HG02759 (cell line): ENCODE measurements around the gene GLYR1.
"Not testable (repeated sequence)": the region's sequence is repeated elsewhere in the genome, so short reads cannot be mapped to it uniquely, and the experiment has no call there.

Experiments
- ATAC-seq: cut with Tn5 transposase; IDR thresholded peaks from one replicate; pipeline ENCODE4 v1.9.1; 2021; ENCODE audit warnings: mild to moderate bottlenecking, moderate library complexity; ENCODE audit not compliant: unreplicated experiment

Gene GLYR1

GRCh38 chr16:4846901-4847773, at the start of gene GLYR1, which contains the start of gene UBN1:
Gene GLYR1, minus strand, starts transcription at chr16:4847288. Its CDS starts 23 bp downstream, at chr16:4847265.
Gene UBN1, plus strand, starts transcription at chr16:4847481. Its CDS starts 5,437 bp downstream, at chr16:4852918.
- peak; percentile 89 for ATAC-seq

GRCh38 chr16:4896761-4897160, 49.7 kb upstream of the GLYR1 start:
- not testable (repeated sequence) for ATAC-seq

GRCh38 chr16:4895366-4895765, 48.3 kb upstream of the GLYR1 start:
- ATAC-seq, result no peak

- ATAC-seq, result no peak
Measured at GRCh38 chr16:4894276-4895150, 47.4 kb upstream of the GLYR1 start.

- no peak for ATAC-seq
Measured at GRCh38 chr16:4893103-4893862, 46.2 kb upstream of the GLYR1 start.

- no peak for ATAC-seq
Measured at GRCh38 chr16:4892361-4893102, 45.4 kb upstream of the GLYR1 start.

- no peak for ATAC-seq
Measured at GRCh38 chr16:4891886-4892216, 44.8 kb upstream of the GLYR1 start.

GRCh38 chr16:4891097-4891885, 44.2 kb upstream of the GLYR1 start:
- ATAC-seq, result no peak

GRCh38 chr16:4890686-4891085, 43.6 kb upstream of the GLYR1 start:
- ATAC-seq, result no peak

GRCh38 chr16:4890026-4890425, 42.9 kb upstream of the GLYR1 start:
- no peak for ATAC-seq

GRCh38 chr16:4888428-4889135, 41.5 kb upstream of the GLYR1 start:
- no peak for ATAC-seq

- ATAC-seq, result no peak
Measured at GRCh38 chr16:4886151-4886550, 39.1 kb upstream of the GLYR1 start.

- ATAC-seq, result no peak
Measured at GRCh38 chr16:4884972-4885874, 38.1 kb upstream of the GLYR1 start.

- no peak for ATAC-seq
Measured at GRCh38 chr16:4884209-4884608, 37.1 kb upstream of the GLYR1 start.

GRCh38 chr16:4883501-4883900, 36.4 kb upstream of the GLYR1 start:
- no peak for ATAC-seq

GRCh38 chr16:4882633-4883285, 35.7 kb upstream of the GLYR1 start:
- ATAC-seq, result no peak

- ATAC-seq, result no peak
Measured at GRCh38 chr16:4882000-4882632, 35.0 kb upstream of the GLYR1 start.
